GM12878 (cell line): ENCODE results near the gene ST6GAL2.

Source experiments
- CTCF ChIP-seq, 3 experiments: IDR thresholded peaks in 2 of 3; conservative IDR thresholded peaks in 1 of 3; 2 replicates each; pipeline ENCODE4 v1.5.1; 2011; ENCODE audit warnings: low read depth in 3 of 3, low read length in 3 of 3, mild to moderate bottlenecking in 3 of 3, control low read depth in 2 of 3, moderate library complexity in 2 of 3, inconsistent platforms in 1 of 3, mixed read lengths in 1 of 3; ENCODE audit not compliant: control insufficient read depth in 2 of 3, insufficient read depth in 1 of 3; ENCODE audit errors: extremely low read depth in 1 of 3
- YY1 ChIP-seq: IDR thresholded peaks from 2 replicates; pipeline ENCODE4 v1.6.1; 2011; ENCODE audit warnings: low read depth, mild to moderate bottlenecking, low read length
- TF ChIP-seq, protein P1 (sequence below): IDR thresholded peaks from 2 replicates; pipeline ENCODE4 v1.6.1; 2012; ENCODE audit warnings: low read depth, low read length, improper control_type of control experiment

- TF ChIP-seq YY1 (no peak), CTCF (IDR thresholded peaks at IDR 0.05 in 2 of 3, conservative IDR thresholded peaks at IDR 0.05 in 1 of 3; ENCODE audit: control insufficient read depth in 2 of 3, extremely low read depth in 1 of 3, insufficient read depth in 1 of 3, low read depth in 3 of 3, low read length in 3 of 3) (no peak)
- TF ChIP-seq, protein P1, sequence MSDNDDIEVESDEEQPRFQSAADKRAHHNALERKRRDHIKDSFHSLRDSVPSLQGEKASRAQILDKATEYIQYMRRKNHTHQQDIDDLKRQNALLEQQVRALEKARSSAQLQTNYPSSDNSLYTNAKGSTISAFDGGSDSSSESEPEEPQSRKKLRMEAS: no peak
Observed at GRCh38 chr2:106864051-106864450, 21.9 kb downstream of the ST6GAL2 start.
